Measurements from ENCODE around the gene SDR39U1. TPM values are rescaled to one million over a fixed set of nuclear protein-coding genes. Genes with fewer than 3 reads are reported as not detected.

The SDR39U1 gene
- polyA plus RNA-seq, 1 donor from 2014 or later: 142 TPM

- Histone ChIP-seq H2AFZ (ENCODE audit: low read depth, low read length) (no peak overlapping the region), H3K27me3 (ENCODE audit: insufficient read depth, low read depth, low read length) (no peaks in the 10 kb centered on the region), H3K79me2 (replicated peaks; ENCODE audit: insufficient read depth, low read length) (no peaks in the 10 kb centered on the region), H3F3A (ENCODE audit: insufficient read depth, low read length, poor library complexity, severe bottlenecking) (no peaks in the 10 kb centered on the region), H3K36me3 (ENCODE audit: insufficient read depth, low read length) (no peaks in the 10 kb centered on the region), H4K20me1 (ENCODE audit: insufficient read depth) (no peaks in the 10 kb centered on the region), H3K4me2 (ENCODE audit: low read length) (no peak overlapping the region), H3K9me2 (ENCODE audit: insufficient read depth, low read length) (no peaks in the 10 kb centered on the region), H3K9me3 (ENCODE audit: low read length) (no peaks in the 10 kb centered on the region), H3K27ac (ENCODE audit: low read length) (no peak overlapping the region), H3K9ac (ENCODE audit: low read length) (no peak overlapping the region), H3K4me3 (ENCODE audit: low read length) (no peak overlapping the region)
- no peak for TF ChIP-seq RAD21 (conservative IDR thresholded peaks at IDR 0.05)
- no peak for TF ChIP-seq TAF1 (IDR thresholded peaks at IDR 0.05; ENCODE audit: low read depth)
- TF ChIP-seq REST (IDR thresholded peaks at IDR 0.05; ENCODE audit: borderline replicate concordance): no peak
- no peak for TF ChIP-seq MXI1 (conservative IDR thresholded peaks at IDR 0.05; ENCODE audit: poor library complexity, severe bottlenecking)
- no peak for TF ChIP-seq CTCF (IDR thresholded peaks at IDR 0.05; ENCODE audit: poor library complexity, severe bottlenecking)
- TF ChIP-seq EP300 (conservative IDR thresholded peaks at IDR 0.05; ENCODE audit: poor library complexity, severe bottlenecking): no peak
- TF ChIP-seq SMC3 (conservative IDR thresholded peaks at IDR 0.05; ENCODE audit: poor library complexity): no peak
- TF ChIP-seq EZH2 (IDR thresholded peaks at IDR 0.05; ENCODE audit: borderline replicate concordance, insufficient read depth, low read length, poor library complexity, severe bottlenecking): no peak
- no peak for TF ChIP-seq POLR2AphosphoS5 (IDR thresholded peaks at IDR 0.05)
Measured at GRCh38 chr14:24406416-24406815, 36.2 kb downstream of the SDR39U1 start.

- H3K27me3 ChIP-seq (ENCODE audit: insufficient read depth, low read depth, low read length): no peaks in the 10 kb centered on the region
- no peaks in the 10 kb centered on the region for H3K9me2 ChIP-seq (ENCODE audit: insufficient read depth, low read length)
- no peaks in the 10 kb centered on the region for H3K9me3 ChIP-seq (ENCODE audit: low read length)
- H3K4me2 ChIP-seq (ENCODE audit: low read length): no peak overlapping the region
- H2AFZ ChIP-seq (ENCODE audit: low read depth, low read length): no peak overlapping the region
- no peaks in the 10 kb centered on the region for H3F3A ChIP-seq (ENCODE audit: insufficient read depth, low read length, poor library complexity, severe bottlenecking)
- no peak overlapping the region for H3K4me3 ChIP-seq (ENCODE audit: low read length)
- no peaks in the 10 kb centered on the region for H4K20me1 ChIP-seq (ENCODE audit: insufficient read depth)
- H3K79me2 ChIP-seq (replicated peaks; ENCODE audit: insufficient read depth, low read length): peaks cover 8% of the 10 kb centered on the region
- no peak overlapping the region for H3K27ac ChIP-seq (ENCODE audit: low read length)
- no peaks in the 10 kb centered on the region for H3K36me3 ChIP-seq (ENCODE audit: insufficient read depth, low read length)
- TF ChIP-seq TAF1 (IDR thresholded peaks at IDR 0.05; ENCODE audit: low read depth) (no peak), MXI1 (conservative IDR thresholded peaks at IDR 0.05; ENCODE audit: poor library complexity, severe bottlenecking) (no peak), POLR2AphosphoS5 (IDR thresholded peaks at IDR 0.05) (no peak), RAD21 (conservative IDR thresholded peaks at IDR 0.05) (no peak), REST (IDR thresholded peaks at IDR 0.05; ENCODE audit: borderline replicate concordance) (no peak), SMC3 (conservative IDR thresholded peaks at IDR 0.05; ENCODE audit: poor library complexity) (no peak), EP300 (conservative IDR thresholded peaks at IDR 0.05; ENCODE audit: poor library complexity, severe bottlenecking) (no peak), CTCF (IDR thresholded peaks at IDR 0.05; ENCODE audit: poor library complexity, severe bottlenecking) (no peak), EZH2 (IDR thresholded peaks at IDR 0.05; ENCODE audit: borderline replicate concordance, insufficient read depth, low read length, poor library complexity, severe bottlenecking) (no peak)
- H3K9ac ChIP-seq (ENCODE audit: low read length): no peak overlapping the region
Measured at GRCh38 chr14:24404814-24405213, 37.8 kb downstream of the SDR39U1 start.

Data from neural cell (in vitro differentiated cells).